ENCODE data around the gene FBXW7.

The FBXW7 gene

GRCh38 chr4:152321923-152322322, 214.0 kb downstream of the FBXW7 start:
- no peak for DNase-seq

DNA sequence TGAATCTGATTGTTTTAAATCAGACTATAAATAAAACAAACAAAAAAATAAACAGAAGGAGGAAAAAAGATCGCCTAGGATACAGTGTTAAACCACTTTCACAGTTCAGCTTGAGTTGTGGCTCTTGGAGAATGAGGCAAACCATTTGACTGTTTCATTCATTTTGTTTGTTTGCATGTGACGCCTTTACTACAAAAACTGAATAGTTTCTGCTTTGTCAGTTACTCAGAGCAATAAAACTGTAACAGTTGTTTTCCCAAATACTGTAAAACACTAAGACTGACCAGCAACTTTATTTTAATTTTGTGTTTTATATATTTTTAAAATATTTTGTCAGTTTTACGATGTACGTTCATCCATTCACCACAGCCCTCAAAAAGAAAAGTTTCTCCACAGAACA, 214.5 kb downstream of the FBXW7 start:
- DNase-seq, result no peak

DNA sequence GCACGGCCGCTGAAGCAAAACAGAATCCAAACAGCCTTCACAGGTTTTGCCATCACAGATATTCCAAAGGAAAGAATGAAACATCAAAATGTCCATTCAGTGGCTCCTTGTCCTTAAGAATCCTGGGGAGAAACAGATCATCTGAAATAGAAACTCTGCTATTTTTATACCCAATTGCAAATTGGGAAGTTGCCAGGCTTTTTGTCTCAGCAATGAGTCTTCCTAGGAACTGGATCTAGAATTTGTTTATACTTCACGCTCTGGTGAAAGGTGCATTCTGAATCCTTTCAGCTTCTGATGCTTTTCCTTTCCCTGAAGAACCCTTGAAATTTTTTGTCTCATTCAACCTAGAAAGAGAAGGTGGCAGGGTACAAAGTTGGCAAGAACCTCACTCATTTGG, 218.9 kb downstream of the FBXW7 start:
- DNase-seq, result no peak

DNA sequence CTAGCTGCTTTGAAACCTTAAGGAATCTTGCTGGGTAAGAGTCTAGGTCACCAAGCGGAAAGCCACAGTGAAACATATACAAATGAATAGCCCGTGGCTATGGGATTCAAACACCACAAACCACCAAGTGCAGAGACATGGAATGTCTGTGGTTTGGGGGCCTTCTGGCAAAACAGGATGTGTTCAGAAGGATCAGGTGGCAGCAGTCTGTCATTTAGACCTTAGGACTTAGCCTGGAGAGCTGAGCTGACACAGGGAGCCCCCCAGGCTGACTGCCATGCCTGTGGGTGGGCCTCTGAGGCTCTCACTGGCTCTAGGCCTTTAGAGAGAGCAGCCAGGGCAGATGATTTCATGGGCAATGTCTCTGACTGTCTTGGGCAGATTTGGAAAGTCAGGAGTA, 225.6 kb downstream of the FBXW7 start:
- DNase-seq, result no peak

DNA sequence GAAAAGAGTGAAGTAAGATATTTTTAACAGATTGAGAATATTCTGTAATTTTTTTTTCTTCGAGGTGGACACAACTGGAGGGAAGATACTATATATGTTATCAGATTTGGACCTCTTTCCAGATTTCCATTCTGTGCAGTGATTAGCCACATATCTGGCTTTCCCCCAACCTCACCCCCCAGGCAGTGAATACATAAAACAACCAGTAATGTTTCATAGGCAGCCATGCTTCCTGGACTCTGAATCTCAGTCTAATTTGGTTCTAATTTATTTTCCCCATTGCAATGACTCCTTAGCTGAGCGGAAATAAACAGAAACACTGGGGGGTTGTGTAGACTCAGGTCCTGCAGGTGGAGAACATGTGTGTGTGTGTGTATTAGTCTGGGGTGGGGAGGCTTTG, 226.5 kb downstream of the FBXW7 start:
- DNase-seq, result no peak

DNA sequence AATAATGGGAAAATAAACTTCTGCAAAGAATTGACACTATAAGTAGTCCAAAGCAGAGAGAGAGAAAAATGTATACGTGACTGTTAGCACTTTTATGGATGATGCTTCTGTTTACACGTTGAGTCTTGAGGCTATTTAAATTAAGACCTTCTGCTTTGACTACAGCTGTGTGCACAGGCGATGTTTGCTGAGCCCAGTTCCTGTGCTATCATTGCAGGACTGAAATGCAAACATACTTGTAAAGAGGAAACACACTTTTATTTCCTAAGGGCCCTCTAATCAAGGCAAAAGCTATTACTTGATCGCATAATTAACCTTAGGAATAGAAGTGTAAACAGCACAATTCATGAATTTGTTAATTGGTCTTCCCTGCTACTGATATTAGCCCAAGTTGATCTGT, 226.9 kb downstream of the FBXW7 start:
- no peak for DNase-seq

DNA sequence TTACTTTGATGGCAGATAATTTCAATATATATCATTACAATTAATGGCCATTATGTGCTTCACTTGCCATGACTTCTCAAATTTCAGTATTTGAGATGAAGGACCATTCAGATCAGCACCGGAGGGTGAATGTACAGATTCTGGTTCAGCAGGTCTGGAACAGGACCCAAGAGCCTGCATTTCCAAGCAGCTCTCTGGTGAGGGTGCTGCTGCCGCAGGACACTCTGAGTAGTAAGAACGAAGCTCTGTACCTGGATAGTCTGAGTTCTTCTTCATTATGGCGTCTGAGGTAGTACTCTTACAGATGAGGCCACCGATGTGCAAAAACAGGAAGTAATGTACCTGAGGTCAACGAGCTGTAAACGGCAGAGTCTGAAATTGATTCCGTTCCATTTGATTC, 228.2 kb downstream of the FBXW7 start:
- no peak for DNase-seq

GRCh38 chr4:152306541-152306940, 229.4 kb downstream of the FBXW7 start:
- DNase-seq, result no peak

- no peak for DNase-seq
Observed at GRCh38 chr4:152304220-152304619, 231.7 kb downstream of the FBXW7 start.

DNA sequence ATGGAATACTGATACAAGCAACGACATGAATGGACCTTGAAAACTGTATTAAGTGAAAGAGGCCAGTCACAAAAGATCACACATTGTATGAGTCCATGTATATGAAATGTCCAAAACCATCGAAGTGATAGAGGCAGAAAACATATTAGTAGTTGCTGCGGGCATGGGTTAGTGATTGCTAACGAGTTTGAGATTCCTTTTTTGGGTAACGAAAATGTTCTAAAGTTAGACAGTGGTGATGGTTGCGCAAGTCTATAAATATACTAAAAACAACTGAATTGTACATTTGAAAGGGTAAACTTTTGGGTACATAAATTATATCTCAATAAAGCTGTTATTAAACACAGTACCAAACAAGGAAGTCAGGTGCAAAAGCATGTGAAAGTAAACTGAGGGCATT, 234.5 kb downstream of the FBXW7 start:
- no peak for DNase-seq

DNA sequence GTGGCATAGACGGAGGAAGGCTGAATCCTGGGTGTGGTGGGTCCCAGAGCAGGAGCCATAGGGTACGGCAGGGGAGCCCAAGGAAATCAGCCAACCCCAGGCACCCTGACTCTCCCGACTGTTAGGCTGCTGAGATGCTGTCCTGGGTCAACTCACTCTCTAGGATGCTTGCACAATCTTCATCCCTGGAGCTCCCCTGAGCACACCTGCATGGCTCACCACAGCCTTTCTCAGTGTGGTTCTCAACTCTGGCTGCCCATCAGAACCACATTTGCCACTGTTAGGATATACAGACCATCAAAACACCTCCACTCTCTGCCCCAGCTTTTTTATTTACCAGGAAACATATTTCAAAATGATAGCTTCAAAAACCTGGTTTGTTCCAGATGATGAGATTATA, 236.3 kb downstream of the FBXW7 start:
- no peak for DNase-seq

- DNase-seq, result no peak
Observed at GRCh38 chr4:152296386-152296785, 239.5 kb downstream of the FBXW7 start.

DNA sequence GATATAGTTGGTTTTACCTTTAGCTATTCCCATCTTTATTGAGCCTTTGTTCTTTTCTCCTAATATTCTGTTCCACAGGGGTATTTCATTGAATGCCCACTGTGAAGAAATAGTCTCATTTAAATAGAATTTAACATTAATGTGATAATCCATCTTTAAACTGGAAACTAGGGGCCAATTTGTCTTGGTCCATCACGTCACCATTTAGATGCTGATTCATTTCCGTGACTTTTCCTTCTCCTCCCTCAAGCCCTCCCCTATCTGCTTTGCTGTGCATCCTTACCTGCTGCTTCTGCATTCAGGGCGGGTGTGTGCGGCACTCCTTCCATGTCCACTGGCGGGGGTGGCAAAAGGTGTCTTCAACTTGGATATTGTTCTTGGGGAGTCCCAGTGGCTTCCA, 241.1 kb downstream of the FBXW7 start:
- DNase-seq, result no peak

- no peak for DNase-seq
Observed at GRCh38 chr4:152294331-152294730, 241.6 kb downstream of the FBXW7 start.

- no peak for DNase-seq
Observed at GRCh38 chr4:152293527-152293926, 242.4 kb downstream of the FBXW7 start.

GRCh38 chr4:152290366-152290921, 245.4 kb downstream of the FBXW7 start:
- no peak for DNase-seq

GRCh38 chr4:152289941-152290340, 246.0 kb downstream of the FBXW7 start:
- DNase-seq, result no peak

DNA sequence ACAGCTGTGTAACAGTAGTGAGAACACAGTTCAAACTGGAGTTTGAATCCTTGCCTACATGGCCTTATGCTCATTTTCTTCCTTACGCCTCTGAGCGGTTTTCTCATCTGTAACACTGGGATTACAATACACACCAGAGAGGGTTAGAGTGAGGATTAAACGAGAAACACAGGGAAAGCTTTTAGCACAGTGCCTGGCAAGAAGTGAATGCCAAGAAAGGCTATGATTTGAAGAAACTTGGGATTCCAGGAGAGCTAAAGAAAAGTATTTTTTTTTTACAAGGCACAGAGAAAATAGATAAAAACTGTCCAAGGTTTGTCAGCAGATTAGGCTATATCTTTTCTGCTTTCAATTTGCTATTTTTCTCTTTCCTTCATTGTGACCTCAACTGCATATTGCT, 246.4 kb downstream of the FBXW7 start:
- DNase-seq, result no peak

DNA sequence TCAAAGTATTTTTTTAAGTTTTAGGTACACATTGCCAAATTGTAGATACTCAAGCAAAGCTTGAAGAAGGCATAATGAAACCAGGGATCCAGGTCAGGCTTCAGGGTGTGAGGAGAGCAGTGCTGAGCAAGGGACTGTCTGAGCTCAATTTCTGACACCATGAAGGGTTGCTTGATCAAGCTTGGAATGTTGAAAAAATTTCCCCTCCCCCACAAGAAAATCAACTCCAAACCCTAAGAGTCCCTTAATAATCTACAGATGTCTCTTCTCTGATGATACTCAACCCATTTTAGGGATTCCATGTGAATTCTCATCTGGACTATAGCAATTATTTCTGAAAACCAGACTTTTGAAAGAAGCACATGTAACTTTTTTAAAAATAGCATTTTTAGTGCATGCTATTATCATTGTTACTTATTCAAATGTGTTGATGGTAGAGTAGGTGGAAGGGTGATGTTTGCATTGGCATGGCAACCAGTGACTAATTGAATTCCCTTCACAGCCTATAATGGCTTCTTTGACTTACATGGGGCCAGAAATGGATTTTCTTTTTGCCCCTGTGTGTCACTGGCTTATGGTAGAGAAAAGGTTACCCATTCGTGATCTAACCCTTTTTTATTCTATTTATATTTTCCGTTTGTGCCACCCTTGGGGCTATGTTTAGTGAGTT, 252.0 kb downstream of the FBXW7 start:
- no peak for DNase-seq

- no peak for DNase-seq
Observed at GRCh38 chr4:152281822-152282221, 254.1 kb downstream of the FBXW7 start.

DNA sequence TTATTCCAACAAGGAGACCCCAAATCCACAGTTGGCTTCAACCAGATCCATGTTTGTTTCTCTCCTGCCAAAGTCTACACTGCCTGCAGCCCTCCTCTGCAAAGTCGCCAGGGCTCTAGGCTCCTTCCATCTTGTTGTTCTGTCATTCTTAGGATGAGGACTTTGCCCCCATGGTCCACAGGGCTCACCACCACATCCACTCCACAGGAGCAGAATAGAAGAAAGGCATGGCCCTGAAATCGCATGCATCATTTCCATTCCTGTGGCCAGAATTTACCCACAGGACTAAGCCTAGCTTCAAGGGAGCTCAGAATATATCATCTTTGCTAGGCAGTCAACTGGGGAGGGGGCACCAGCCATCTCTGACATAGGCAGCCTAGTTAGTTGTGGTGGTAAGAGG, 254.7 kb downstream of the FBXW7 start:
- DNase-seq, result no peak

- DNase-seq, result no peak
Observed at GRCh38 chr4:152279234-152279566, 256.7 kb downstream of the FBXW7 start.

DNA sequence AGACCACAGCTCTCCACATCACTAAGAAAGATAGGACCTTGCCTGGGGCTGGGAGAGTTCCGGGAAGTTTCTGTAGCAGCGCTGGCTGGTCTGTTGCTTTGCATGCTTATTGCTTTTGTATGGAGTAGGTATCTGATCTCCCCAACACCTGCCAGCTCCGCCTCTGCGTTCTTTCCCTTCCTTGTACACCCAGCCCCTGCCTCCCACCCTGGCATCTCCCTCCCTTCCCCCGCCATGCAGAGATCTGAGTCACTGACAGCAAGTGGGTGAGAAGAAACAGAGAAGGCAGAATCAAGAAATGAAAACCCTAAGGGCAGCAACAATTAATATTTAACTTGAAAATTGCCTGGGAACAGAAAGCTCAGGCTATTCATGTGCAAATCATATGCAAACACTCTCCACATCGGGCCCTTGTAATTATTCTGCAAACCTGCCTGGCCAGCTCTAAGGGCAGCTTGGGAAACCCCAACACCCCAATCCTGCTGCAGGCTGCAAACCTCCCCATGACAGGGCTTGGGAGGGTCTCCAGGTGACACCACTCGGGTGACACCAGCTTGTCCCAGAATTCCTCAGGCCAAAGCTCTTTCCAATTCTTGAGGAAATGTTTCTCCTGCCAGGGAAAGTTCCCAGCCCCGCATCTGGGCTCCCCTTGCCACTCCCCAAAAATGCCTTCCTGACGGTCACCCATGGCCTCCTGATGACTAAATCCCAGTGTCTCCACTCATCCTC, 257.2 kb downstream of the FBXW7 start:
- no peak for DNase-seq

- no peak for DNase-seq
Observed at GRCh38 chr4:152278172-152278504, 257.8 kb downstream of the FBXW7 start.

DNA sequence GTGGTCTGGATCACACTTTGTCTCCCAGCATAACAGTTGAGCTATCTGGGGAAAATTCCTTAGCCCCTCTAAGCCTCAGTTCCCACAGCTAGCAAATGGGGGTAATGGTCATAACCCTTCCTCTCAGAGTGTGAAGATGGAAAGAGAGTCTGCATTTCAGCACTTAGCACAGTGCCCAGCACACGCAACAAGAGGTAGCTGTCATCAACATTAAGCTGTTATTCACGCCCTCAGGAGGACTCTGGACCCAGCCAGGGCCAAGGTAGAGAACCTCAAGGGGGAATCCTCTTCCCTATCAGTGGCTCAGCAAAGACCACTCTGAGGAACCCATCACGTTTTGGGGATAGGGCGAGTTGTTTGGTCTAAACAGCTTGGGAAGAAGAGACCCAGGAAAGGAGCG, 258.6 kb downstream of the FBXW7 start:
- no peak for DNase-seq

All from stimulated activated CD4-positive, alpha-beta T cell treated with anti-CD3 and anti-CD28 coated beads, Interleukin-2, amount 100 ng/mL, for 48 hours (primary cell).